Left kidney (tissue), 2 donors: ENCODE measurements around the gene CYB561A3. TPM values are rescaled to one million over a fixed set of nuclear protein-coding genes. Genes with fewer than 3 reads are reported as not detected.

ENCODE experiments used
- DNase-seq: peaks from one replicate; pipeline ENCODE4 v3.0.0-alpha.2; 2013
- polyA plus RNA-seq: library from polyadenylated mRNA; unstranded; fragments of 120-200 nt; gene quantifications from one replicate; pipeline ENCODE4 v1.2.1, GENCODE V29; 2013; ENCODE audit not compliant: insufficient read length

The CYB561A3 gene
- polyA plus RNA-seq, 1 donor, result 30.2 TPM

- no peak for DNase-seq
Observed at GRCh38 chr11:61370349-61371005, 8.8 kb upstream of the CYB561A3 start.

GRCh38 chr11:61369372-61370348 lies 8.0 kb upstream of the CYB561A3 start:
- DNase-seq, result no peak

DNA sequence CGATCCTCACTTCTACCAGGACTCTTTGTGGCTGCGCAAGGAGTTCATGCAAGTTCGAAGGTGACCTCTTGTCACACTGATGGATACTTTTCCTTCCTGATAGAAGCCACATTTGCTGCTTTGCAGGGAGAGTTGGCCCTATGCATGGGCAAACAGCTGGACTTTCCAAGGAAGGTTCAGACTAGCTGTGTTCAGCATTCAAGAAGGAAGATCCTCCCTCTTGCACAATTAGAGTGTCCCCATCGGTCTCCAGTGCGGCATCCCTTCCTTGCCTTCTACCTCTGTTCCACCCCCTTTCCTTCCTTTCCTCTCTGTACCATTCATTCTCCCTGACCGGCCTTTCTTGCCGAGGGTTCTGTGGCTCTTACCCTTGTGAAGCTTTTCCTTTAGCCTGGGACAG lies 7.0 kb upstream of the CYB561A3 start:
- no peak for DNase-seq

GRCh38 chr11:61367406-61367805 lies 5.7 kb upstream of the CYB561A3 start:
- no peak for DNase-seq

GRCh38 chr11:61364012-61364675 lies 2.5 kb upstream of the CYB561A3 start:
- no peak for DNase-seq

DNA sequence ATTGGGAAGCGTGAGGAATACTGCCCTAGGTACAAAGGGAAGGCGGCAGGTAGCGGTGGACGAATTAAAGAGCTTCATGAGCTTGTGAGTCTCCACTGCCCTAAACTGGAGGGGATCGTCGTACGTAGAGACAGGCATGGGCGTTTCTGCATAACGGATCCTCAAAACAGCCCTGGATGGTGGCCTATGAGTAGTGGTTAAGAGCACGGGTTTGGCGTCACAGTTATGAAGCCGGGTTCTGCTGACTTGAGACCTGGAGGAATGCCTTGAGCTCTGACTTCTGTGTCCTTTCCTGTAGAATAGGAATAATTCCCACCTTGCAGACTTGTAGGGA lies 827 bp upstream of the CYB561A3 start:
- no peak for DNase-seq

DNA sequence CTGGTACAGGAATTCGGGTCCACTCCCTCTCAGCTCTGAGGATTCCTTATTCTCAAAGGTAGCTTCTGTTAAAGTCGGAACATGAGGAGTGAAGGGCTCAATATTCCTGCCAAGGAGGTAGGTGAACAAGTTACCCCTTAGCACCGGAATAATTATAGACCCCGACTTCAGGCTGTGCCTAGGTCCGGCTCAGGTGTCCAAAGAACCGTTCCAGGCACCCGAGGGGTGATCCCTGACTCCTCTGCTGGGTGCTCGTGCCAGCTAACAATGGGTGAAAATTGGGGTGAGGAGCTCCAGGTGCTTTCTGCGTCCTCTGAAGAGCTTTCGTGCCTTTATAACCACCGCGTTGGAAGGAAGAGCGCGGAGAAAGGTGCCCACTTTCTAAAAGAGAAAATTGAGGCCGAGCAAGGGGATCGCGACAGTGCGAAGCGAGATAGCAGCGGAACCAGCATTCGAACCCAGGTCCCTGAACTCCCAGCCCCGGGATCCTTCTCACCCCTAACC lies 393 bp downstream of the CYB561A3 start:
- no peak for DNase-seq

GRCh38 chr11:61359516-61359915 lies 2.2 kb downstream of the CYB561A3 start:
- no peak for DNase-seq

- no peak for DNase-seq
Observed at GRCh38 chr11:61358566-61358965, 3.1 kb downstream of the CYB561A3 start.

GRCh38 chr11:61357894-61358239 lies 3.8 kb downstream of the CYB561A3 start:
- DNase-seq, result no peak

- DNase-seq, result no peak
Observed at GRCh38 chr11:61357233-61357893, 4.3 kb downstream of the CYB561A3 start.

DNA sequence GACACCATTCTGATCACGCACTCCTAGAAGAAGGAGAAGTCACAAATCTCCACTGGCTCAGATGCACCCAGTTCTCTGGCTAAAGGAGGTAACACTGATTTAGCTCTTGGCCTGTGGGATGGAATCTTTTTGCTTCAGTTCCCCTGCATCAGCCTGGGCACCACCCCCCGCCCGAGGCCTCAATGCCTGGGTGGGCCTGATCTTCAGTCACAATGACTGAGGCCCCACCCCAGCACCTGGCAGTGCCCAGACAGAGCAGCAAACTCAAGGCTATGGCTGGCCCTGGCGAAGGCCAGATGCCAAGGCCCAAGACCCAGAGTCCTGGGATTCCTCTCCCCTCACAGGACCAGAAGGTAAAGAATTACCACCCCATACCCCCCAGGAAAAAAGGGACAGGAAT lies 5.0 kb downstream of the CYB561A3 start:
- DNase-seq, result no peak

DNA sequence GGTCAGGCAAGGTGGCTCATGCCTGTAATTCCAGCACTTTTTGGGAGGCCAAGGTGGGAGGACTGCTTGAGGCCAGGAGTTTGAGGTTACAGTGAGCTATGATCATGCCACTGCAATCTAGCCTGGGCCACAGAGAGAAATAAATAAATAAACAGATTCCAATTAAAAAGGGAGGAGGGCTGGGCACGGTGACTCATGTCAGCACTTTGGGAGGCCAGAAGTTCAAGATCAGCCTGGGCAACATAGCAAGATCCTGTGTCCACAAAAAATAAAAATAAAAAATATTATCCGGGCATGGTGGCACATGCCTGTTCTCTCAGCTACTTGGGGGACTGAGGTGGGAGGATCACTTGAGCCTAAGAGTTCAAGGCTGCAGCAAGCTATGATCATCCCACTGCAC lies 7.5 kb downstream of the CYB561A3 start:
- DNase-seq, result no peak

- DNase-seq, result no peak
Observed at GRCh38 chr11:61353131-61354067, 8.3 kb downstream of the CYB561A3 start.

DNA sequence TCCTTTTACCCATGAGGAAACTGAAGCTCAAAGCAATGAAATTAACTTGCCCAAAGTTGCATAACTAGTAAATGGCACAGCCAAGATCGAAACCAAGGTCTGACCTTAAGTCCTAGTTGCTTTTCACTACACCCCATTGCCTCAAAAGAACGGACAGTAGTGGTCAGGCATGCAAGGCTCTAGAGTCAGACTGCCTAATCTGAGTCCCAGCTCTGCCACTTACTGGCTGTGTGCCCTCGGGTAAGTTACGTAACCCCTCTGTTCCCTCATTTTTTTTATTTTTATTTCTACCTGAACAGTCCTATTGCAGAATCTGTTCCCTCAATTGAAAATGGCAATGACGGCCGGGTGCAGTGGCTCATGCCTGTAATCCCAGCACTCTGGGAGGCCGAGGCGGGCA lies 9.6 kb downstream of the CYB561A3 start:
- DNase-seq, result no peak

- no peak for DNase-seq
Observed at GRCh38 chr11:61350803-61351202, 10.9 kb downstream of the CYB561A3 start.

DNA sequence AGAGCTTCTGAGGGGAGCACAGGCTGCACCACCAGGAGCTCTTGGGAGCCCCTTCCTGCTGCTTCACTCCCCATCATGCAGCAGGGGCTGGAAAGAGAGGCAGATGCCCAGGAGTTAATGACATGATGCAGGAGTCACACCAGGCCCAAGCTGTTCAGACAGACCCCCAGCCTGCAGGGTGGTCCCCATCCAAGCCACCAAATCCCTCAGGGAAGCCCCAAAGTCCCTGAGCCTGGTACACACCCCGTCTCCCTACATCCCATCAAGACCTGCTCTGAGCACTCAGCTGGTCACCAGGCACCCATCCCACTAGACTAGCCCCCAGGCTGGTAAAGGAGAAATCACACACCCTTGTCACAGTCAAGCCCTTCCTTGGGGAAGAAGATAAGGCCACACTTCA lies 11.3 kb downstream of the CYB561A3 start:
- DNase-seq, result no peak

GRCh38 chr11:61349916-61350315 lies 11.8 kb downstream of the CYB561A3 start:
- no peak for DNase-seq

DNA sequence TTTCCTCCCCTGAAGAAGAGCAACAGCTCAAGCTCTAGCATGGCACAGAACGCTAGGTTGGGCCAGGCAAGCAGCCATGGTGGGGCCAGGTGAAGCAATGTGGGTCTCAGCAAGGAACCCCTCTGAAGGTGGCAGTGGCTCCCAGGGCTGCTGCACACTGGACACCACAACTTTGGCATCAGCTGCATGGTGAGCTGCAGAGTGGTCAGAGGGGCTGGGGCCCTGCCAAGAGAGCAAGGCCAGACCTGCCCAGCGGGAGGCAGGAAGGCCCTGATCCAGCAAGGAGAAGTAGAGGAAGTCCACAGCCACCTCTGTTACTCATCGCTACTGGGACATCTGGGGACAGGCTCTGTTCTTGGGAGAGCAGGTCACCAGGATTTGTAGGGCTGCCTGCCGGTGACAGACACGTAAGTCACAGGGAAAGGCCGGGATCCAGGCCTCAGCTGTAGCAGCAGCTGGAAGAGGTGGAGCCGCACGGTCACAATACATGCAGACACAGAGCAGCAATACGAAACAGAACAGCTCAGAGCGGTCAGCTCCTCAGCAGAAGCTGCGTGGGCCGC lies 12.4 kb downstream of the CYB561A3 start:
- no peak for DNase-seq

DNA sequence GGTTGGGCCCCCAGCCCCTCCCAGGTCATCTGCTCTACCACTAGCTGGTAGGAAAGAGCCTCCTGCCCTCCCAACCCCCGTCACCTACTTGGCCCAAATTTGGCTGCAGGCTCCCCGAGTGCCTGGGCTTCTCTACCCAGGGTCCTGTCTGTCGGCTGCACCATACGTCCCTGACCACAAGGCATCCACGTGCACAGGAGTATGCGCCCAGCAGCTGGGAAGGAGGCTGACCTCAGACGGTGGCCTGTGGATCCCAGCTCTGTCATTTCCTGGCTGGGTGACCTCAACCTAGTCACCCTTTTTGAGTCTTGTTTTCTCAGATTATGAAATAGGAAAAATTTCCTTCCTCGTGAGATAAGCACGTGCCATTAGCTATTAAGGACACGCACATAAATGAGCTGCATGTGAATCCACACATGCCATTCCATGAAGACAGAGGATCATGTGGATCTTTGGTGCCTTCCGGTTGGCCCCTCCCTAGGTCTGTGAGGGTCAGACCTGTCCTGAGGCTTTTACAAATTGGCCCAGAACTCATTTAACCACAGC lies 13.7 kb downstream of the CYB561A3 start:
- DNase-seq, result no peak
